NT2/D1 (cell line): Measurements from ENCODE around the gene PKN1.
"Not testable (repeated sequence)": the region's sequence is repeated elsewhere in the genome, so short reads cannot be mapped to it uniquely, and the experiment has no call there.

Experiments used
- DNase-seq: peaks from one replicate; pipeline ENCODE4 v3.0.0-alpha.2; 2011; ENCODE audit warnings: low read depth, low spot score
- H3K27me3 ChIP-seq: 2 replicates; pipeline ENCODE4 v1.6.0; 2011; ENCODE audit warnings: mild to moderate bottlenecking; ENCODE audit not compliant: insufficient read length, insufficient read depth
- H3K36me3 ChIP-seq: 2 replicates; pipeline ENCODE4 v1.6.1; 2011; ENCODE audit warnings: mild to moderate bottlenecking, low read length, mixed read lengths; ENCODE audit not compliant: insufficient read depth, insufficient read length
- H3K4me1 ChIP-seq: 2 replicates; pipeline ENCODE4 v1.5.1; 2011; ENCODE audit not compliant: insufficient read depth, insufficient read length
- H3K4me3 ChIP-seq: 2 replicates; pipeline ENCODE4 v1.5.1; 2011; ENCODE audit warnings: low read depth; ENCODE audit not compliant: insufficient read length
- H3K9ac ChIP-seq: 2 replicates; pipeline ENCODE4 v1.6.0; 2011; ENCODE audit warnings: low read depth; ENCODE audit not compliant: insufficient read length
- H3K9me3 ChIP-seq: 2 replicates; pipeline ENCODE4 v1.5.1; 2011; ENCODE audit warnings: mild to moderate bottlenecking, low read length; ENCODE audit not compliant: insufficient read depth
- SUZ12 ChIP-seq: IDR thresholded peaks from 2 replicates; pipeline ENCODE4 v1.6.1; 2011; ENCODE audit not compliant: insufficient read length, insufficient read depth; ENCODE audit errors: extremely low read depth
- YY1 ChIP-seq: IDR thresholded peaks from 2 replicates; pipeline ENCODE4 v1.6.1; 2011; ENCODE audit not compliant: insufficient read length, insufficient read depth
- ZNF274 ChIP-seq: IDR thresholded peaks from 2 replicates; pipeline ENCODE4 v1.6.1; 2011; ENCODE audit warnings: mild to moderate bottlenecking, low read depth, low read length

Gene PKN1

GRCh38 chr19:14394167-14394566, 38.9 kb upstream of the PKN1 start:
- TF ChIP-seq ZNF274: no peak
- TF ChIP-seq SUZ12: no peak
- no peak for TF ChIP-seq YY1
- DNase-seq: no peak
- H3K4me1 ChIP-seq: peaks cover 3% of the 10 kb centered on the region
- no peaks in the 10 kb centered on the region for H3K9me3 ChIP-seq
- no peak overlapping the region for H3K4me3 ChIP-seq
- H3K36me3 ChIP-seq: peaks cover 25% of the 10 kb centered on the region
- no peaks in the 10 kb centered on the region for H3K27me3 ChIP-seq
- no peak overlapping the region for H3K9ac ChIP-seq

DNA sequence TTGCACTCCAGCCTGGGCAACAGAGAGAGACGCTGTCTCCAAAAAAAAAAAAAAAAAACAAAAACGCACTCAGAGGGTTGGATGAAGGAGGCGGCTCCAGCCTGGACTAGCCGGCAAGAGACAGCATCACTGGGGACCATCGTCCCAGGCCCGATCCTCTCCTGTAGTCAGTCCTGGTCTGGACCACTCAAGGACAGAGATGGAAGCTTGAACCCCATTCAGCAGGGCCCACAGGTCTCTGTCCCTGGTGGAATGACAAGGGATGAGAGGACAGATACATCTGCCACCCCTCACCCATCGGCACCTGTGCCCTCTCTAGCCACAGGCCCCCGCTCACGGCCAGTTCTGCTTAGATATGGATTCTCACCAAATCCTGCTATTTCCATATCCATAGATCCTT, 37.8 kb upstream of the PKN1 start:
- peaks cover 3% of the 10 kb centered on the region for H3K4me1 ChIP-seq
- no peaks in the 10 kb centered on the region for H3K27me3 ChIP-seq
- H3K4me3 ChIP-seq: no peak overlapping the region
- DNase-seq: no peak
- H3K36me3 ChIP-seq: peaks cover 25% of the 10 kb centered on the region
- no peak for TF ChIP-seq SUZ12
- TF ChIP-seq YY1: no peak
- TF ChIP-seq ZNF274: no peak
- no peak overlapping the region for H3K9ac ChIP-seq
- H3K9me3 ChIP-seq: no peaks in the 10 kb centered on the region

GRCh38 chr19:14395710-14396336, 37.3 kb upstream of the PKN1 start:
- Histone ChIP-seq H3K36me3 (peaks cover 22% of the 10 kb centered on the region), H3K9me3 (no peaks in the 10 kb centered on the region), H3K9ac (no peak overlapping the region), H3K4me3 (no peak overlapping the region), H3K4me1 (peaks cover 3% of the 10 kb centered on the region), H3K27me3 (no peaks in the 10 kb centered on the region)
- TF ChIP-seq ZNF274 (no peak), YY1 (no peak), SUZ12 (no peak)
- no peak for DNase-seq

- peaks cover 20% of the 10 kb centered on the region for H3K36me3 ChIP-seq
- H3K4me3 ChIP-seq, H3K4me1 ChIP-seq, H3K9me3 ChIP-seq, H3K9ac ChIP-seq, H3K27me3 ChIP-seq, DNase-seq: not testable (repeated sequence)
Observed at GRCh38 chr19:14396730-14397129, 36.4 kb upstream of the PKN1 start.

DNA sequence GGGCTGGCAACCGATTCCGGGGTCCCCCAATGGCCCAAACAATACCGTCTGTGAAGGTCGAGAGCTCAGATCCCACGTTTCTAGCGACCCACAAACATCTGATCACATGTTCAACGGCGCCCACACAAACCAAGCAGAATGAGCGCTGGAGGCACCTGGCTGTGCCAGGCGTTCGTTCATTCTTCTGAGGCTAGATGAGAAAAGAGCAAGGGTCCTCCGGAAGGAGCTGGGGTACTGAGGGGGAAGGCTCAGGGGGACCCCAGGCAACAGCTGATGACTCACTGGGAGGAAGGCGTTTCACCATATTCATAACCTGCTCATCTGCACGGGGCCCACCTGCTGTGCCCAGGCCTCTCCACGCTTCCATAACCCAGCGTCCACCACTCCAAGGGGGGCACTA, 35.9 kb upstream of the PKN1 start:
- H3K9ac ChIP-seq, H3K4me1 ChIP-seq, H3K9me3 ChIP-seq, H3K4me3 ChIP-seq, H3K27me3 ChIP-seq, DNase-seq: not testable (repeated sequence)
- H3K36me3 ChIP-seq: peaks cover 20% of the 10 kb centered on the region

DNA sequence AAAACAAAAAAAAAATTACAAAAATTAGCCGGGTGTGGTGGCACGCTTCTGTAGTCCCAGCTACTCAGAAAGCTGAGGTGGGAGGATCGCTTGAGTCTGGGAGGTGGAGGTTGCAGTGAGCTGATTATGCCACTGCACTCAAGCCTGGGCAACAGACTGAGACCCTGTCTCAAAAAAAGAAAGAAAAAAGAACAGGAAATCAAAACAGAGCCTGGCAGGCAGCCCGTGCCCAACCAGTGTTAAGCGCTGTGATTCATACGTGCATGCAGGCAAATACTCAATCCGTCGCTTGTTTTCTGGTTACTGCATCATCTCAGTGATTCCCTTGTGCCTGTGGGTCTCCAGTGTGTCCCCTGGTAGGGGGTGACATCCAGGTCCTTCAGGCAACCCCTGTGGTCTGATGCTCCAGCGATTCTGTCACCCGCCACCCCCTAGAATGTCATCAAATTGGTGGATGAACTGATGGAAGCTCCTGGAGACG, 32.1 kb upstream of the PKN1 start:
- Histone ChIP-seq H3K36me3 (peaks cover 17% of the 10 kb centered on the region), H3K9me3 (no peaks in the 10 kb centered on the region), H3K4me3 (no peak overlapping the region), H3K4me1 (peaks cover 4% of the 10 kb centered on the region), H3K27me3 (no peaks in the 10 kb centered on the region), H3K9ac (no peak overlapping the region)
- no peak for TF ChIP-seq YY1
- no peak for TF ChIP-seq ZNF274
- TF ChIP-seq SUZ12: no peak
- DNase-seq: no peak

GRCh38 chr19:14401468-14402195, 31.5 kb upstream of the PKN1 start:
- Histone ChIP-seq H3K4me3 (no peak overlapping the region), H3K27me3 (no peaks in the 10 kb centered on the region), H3K9ac (no peak overlapping the region), H3K36me3 (peaks cover 21% of the 10 kb centered on the region), H3K4me1 (peaks cover 9% of the 10 kb centered on the region), H3K9me3 (no peaks in the 10 kb centered on the region)
- TF ChIP-seq YY1 (no peak), SUZ12 (no peak), ZNF274 (no peak)
- no peak for DNase-seq
